HepG2 (cell line): ENCODE results near the gene NPW. TPM values are rescaled to one million over a fixed set of nuclear protein-coding genes. Genes with fewer than 3 reads are reported as not detected.

ENCODE experiments used
- ATAC-seq: fragments of 200-7000 bp; cut with Tn5 transposase; 3 replicates; pipeline ENCODE4 v1.9.1; 2020; ENCODE audit warnings: mild to moderate bottlenecking, moderate library complexity
- BruUV-seq: library from RNA; stranded (reverse); fragments of 400-500 nt; replicated peaks from 2 replicates; lab custom pipeline; 2021; lab: Mats Ljungman, UMichigan
- CTCF ChIA-PET: fragments of 300-600 bp; formaldehyde crosslinking; extraction: SDS; loops from one replicate; lab custom pipeline; 2021; ENCODE audit warnings: low total read pairs, inconsistent platforms, low intra/inter-chr PET ratio; lab: Yijun Ruan, JAX
- POLR2A ChIA-PET: fragments of 350-600 bp; sonication (Branson Sonifier 250); formaldehyde crosslinking; loops from one replicate; lab custom pipeline; 2020; ENCODE audit warnings: antibody characterized with exemption, inconsistent platforms; lab: Yijun Ruan, JAX
- DNase-seq: peaks from one replicate; pipeline ENCODE4 v3.0.0-alpha.2; 2015; ENCODE audit warnings: low spot score
- FAIRE-seq: peaks from 3 replicates; lab custom pipeline; 2011; peaks lifted over from hg19 to GRCh38; lab: Jason Lieb, UNC
- H2AFZ ChIP-seq: one replicate; pipeline ENCODE4 v1.6.1; 2011; ENCODE audit warnings: low read length, inconsistent platforms
- H3K27ac ChIP-seq: fragments of 300-600 bp; 3 replicates; pipeline ENCODE4 v1.8.0; 2011; ENCODE audit warnings: mixed run types, mild to moderate bottlenecking, mixed read lengths, low read length, inconsistent platforms; ENCODE audit not compliant: insufficient read depth; ENCODE audit errors: extremely low read length
- H3K27me3 ChIP-seq, 2 experiments: fragments of 200-600 bp in 1 of 2; 2 replicates in 1 of 2; 3 replicates in 1 of 2; pipeline versions ENCODE4 v1.6.0 to v1.8.0; 2011; ENCODE audit warnings: low read length in 2 of 2, mild to moderate bottlenecking in 2 of 2, moderate library complexity in 2 of 2, inconsistent platforms in 1 of 2; ENCODE audit not compliant: insufficient read depth in 2 of 2, control insufficient read depth in 1 of 2
- H3K36me3 ChIP-seq, 2 experiments: fragments of 200-600 bp in 1 of 2; replicated peaks in 1 of 2; 2 replicates in 1 of 2; 3 replicates in 1 of 2; pipeline versions ENCODE4 v1.5.1 to v1.8.0; 2011; ENCODE audit warnings: low read length in 2 of 2, inconsistent platforms in 1 of 2; ENCODE audit not compliant: insufficient read depth in 2 of 2, control insufficient read depth in 1 of 2
- H3K4me1 ChIP-seq: 2 replicates; pipeline ENCODE4 v1.5.1; 2012; ENCODE audit warnings: low read length, inconsistent platforms; ENCODE audit not compliant: insufficient read depth
- H3K4me2 ChIP-seq: 2 replicates; pipeline ENCODE4 v1.6.0; 2011; ENCODE audit warnings: low read depth, low read length, inconsistent platforms
- H3K4me3 ChIP-seq, 3 experiments: fragments of 200-600 bp in 1 of 3; sonication (generic), shearing (Covaris generic) in 1 of 3; replicated peaks in 1 of 3; 2 replicates each; pipeline ENCODE4 v1.5.1; 2011 to 2016; ENCODE audit warnings: low read length in 3 of 3, inconsistent platforms in 2 of 3, low read depth in 2 of 3, mild to moderate bottlenecking in 2 of 3, control low read depth in 1 of 3, mixed read lengths in 1 of 3; ENCODE audit not compliant: insufficient read depth in 1 of 3
- H3K79me2 ChIP-seq: one replicate; pipeline ENCODE4 v1.6.1; 2011; ENCODE audit warnings: low read length, inconsistent platforms; ENCODE audit not compliant: insufficient read depth
- H3K9ac ChIP-seq: 2 replicates; pipeline ENCODE4 v1.6.0; 2011; ENCODE audit warnings: mild to moderate bottlenecking, low read depth, low read length, inconsistent platforms; ENCODE audit not compliant: insufficient read depth
- H3K9me3 ChIP-seq: 2 replicates; pipeline ENCODE4 v1.5.1; 2012; ENCODE audit warnings: mild to moderate bottlenecking, low read length
- H4K20me1 ChIP-seq: 2 replicates; pipeline ENCODE4 v1.6.0; 2011; ENCODE audit warnings: inconsistent platforms, mild to moderate bottlenecking, low read length, moderate library complexity; ENCODE audit not compliant: insufficient read depth
- ATM ChIP-seq: fragments of 450-650 bp; IDR thresholded peaks from 2 replicates; pipeline ENCODE4 v1.7.1; 2017; ENCODE audit warnings: mild to moderate bottlenecking, borderline replicate concordance
- CBFB ChIP-seq: sonication (generic); formaldehyde crosslinking; IDR thresholded peaks from 2 replicates; pipeline ENCODE4 v1.4.0; 2020; ENCODE audit warnings: missing genetic modification reagents
- CBX5 ChIP-seq: sonication (generic); formaldehyde crosslinking; IDR thresholded peaks from 2 replicates; pipeline ENCODE4 v1.4.0; 2020; ENCODE audit warnings: missing genetic modification reagents, borderline replicate concordance
- FOXJ3 ChIP-seq: sonication (generic); formaldehyde crosslinking; IDR thresholded peaks from 2 replicates; pipeline ENCODE4 v1.4.0; 2020; ENCODE audit warnings: missing genetic modification reagents, mild to moderate bottlenecking, borderline replicate concordance
- GMEB1 ChIP-seq: sonication (generic); formaldehyde crosslinking; IDR thresholded peaks from 2 replicates; pipeline ENCODE4 v1.5.1; 2020; ENCODE audit warnings: missing genetic modification reagents, mild to moderate bottlenecking, borderline replicate concordance
- HNRNPL ChIP-seq: fragments of 200-400 bp; formaldehyde crosslinking; IDR thresholded peaks from 2 replicates; pipeline ENCODE4 v1.6.1; 2017; ENCODE audit warnings: mild to moderate bottlenecking, low read depth, low read length
- NFE2L2 ChIP-seq: fragments of 150-350 bp; IDR thresholded peaks from 2 replicates; pipeline ENCODE4 v1.6.1; 2014; ENCODE audit warnings: low read length
- RARA ChIP-seq: IDR thresholded peaks from 2 replicates; pipeline ENCODE4 v1.6.1; 2016; ENCODE audit warnings: missing genetic modification reagents, missing compliant biosample characterization
- SATB2 ChIP-seq: sonication (generic); formaldehyde crosslinking; IDR thresholded peaks from 2 replicates; pipeline ENCODE4 v1.5.0; 2020; ENCODE audit warnings: missing genetic modification reagents
- SNAPC5 ChIP-seq: sonication (generic); formaldehyde crosslinking; IDR thresholded peaks from 2 replicates; pipeline ENCODE4 v1.8.1; 2023; ENCODE audit warnings: mild to moderate bottlenecking, missing genetic modification reagents, borderline replicate concordance
- SSRP1 ChIP-seq: IDR thresholded peaks from 2 replicates; pipeline ENCODE4 v1.6.1; 2016; ENCODE audit warnings: control low read depth
- XRCC5 ChIP-seq: fragments of 200-400 bp; formaldehyde crosslinking; optimal IDR thresholded peaks from 2 replicates; pipeline ENCODE3; 2017; ENCODE audit warnings: mild to moderate bottlenecking, low read length
- ZBTB1 ChIP-seq: sonication (generic); formaldehyde crosslinking; IDR thresholded peaks from 2 replicates; pipeline ENCODE4 v1.4.0; 2020; ENCODE audit warnings: missing genetic modification reagents, borderline replicate concordance
- ZC3H4 ChIP-seq: sonication (generic); formaldehyde crosslinking; IDR thresholded peaks from 2 replicates; pipeline ENCODE4 v1.4.0; 2020; ENCODE audit warnings: missing genetic modification reagents, borderline replicate concordance
- ZNF30 ChIP-seq: sonication (generic); formaldehyde crosslinking; IDR thresholded peaks from 2 replicates; pipeline ENCODE4 v1.5.0; 2020; ENCODE audit warnings: mild to moderate bottlenecking, missing genetic modification reagents
- ZNF326 ChIP-seq: sonication (generic); formaldehyde crosslinking; IDR thresholded peaks from 2 replicates; pipeline ENCODE4 v1.4.0; 2020; ENCODE audit warnings: missing genetic modification reagents, borderline replicate concordance
- ZNF333 ChIP-seq: sonication (generic); formaldehyde crosslinking; IDR thresholded peaks from 2 replicates; pipeline ENCODE4 v1.4.0; 2020; ENCODE audit warnings: mild to moderate bottlenecking, missing genetic modification reagents, borderline replicate concordance
- ZNF350 ChIP-seq: sonication (generic); formaldehyde crosslinking; IDR thresholded peaks from 2 replicates; pipeline ENCODE4 v1.4.0; 2020; ENCODE audit warnings: mild to moderate bottlenecking, low read depth, missing genetic modification reagents, borderline replicate concordance
- ZNF547 ChIP-seq: sonication (generic); formaldehyde crosslinking; IDR thresholded peaks from 2 replicates; pipeline ENCODE4 v1.5.1; 2020; ENCODE audit warnings: mild to moderate bottlenecking, missing genetic modification reagents
- WGBS: methylation state at CpG from one replicate; pipeline ENCODE4 v1.1.6; 2017; ENCODE audit warnings: low lambda C conversion rate; 5-methylcytosine and 5-hydroxymethylcytosine counted together
- in situ Hi-C: cut with HindIII; loops from 2 replicates; pipeline ENCODE4 v1.10.0; 2017; ENCODE audit warnings: low pct_unique_long_range_greater_than_20kb; ENCODE audit not compliant: extremely low pct_ligation_motif_present
- intact Hi-C: fragments of 100-400 bp; cut with micrococcal nuclease; formaldehyde crosslinking; loops from one replicate; pipeline ENCODE4 v1.10.0; 2022; ENCODE audit not compliant: unreplicated experiment
- polyA plus RNA-seq, 8 experiments: library from polyadenylated mRNA; depleted of rRNA in 3 of 8; stranded (reverse) in 7 of 8; unstranded in 1 of 8; fragments of >200 nt; fragmentation: Illumina TruSeq in 4 of 8; extraction: Trizol in 4 of 8; gene quantifications; 2 replicates each; pipeline versions ENCODE4 v1.2.1 to v1.2.3, GENCODE V29; 2011 to 2016; ENCODE audit warnings: low read depth in 4 of 8, missing spikeins in 1 of 8, mixed read lengths in 1 of 8; ENCODE audit not compliant: insufficient read depth in 1 of 8
- total RNA-seq, 5 experiments: library from RNA; depleted of rRNA; stranded (reverse); fragments of >200 nt; fragmentation: Illumina TruSeq; extraction: Trizol; gene quantifications; 2 replicates each; pipeline ENCODE4 v1.2.3, GENCODE V29; 2016; ENCODE audit warnings: low read depth in 1 of 5
- TF ChIP-seq, protein P1 (sequence below): IDR thresholded peaks from 2 replicates; pipeline ENCODE4 v1.6.1; 2018; ENCODE audit warnings: missing genetic modification reagents, mild to moderate bottlenecking, missing compliant biosample characterization
- TF ChIP-seq, protein P2 (sequence below): sonication (generic); formaldehyde crosslinking; IDR thresholded peaks from 2 replicates; pipeline ENCODE4 v1.5.0; 2020; ENCODE audit warnings: missing genetic modification reagents

Gene NPW
- total and polyA plus RNA-seq, 2 of the 13 experiments (the other 11 are each of a cell fraction or from before 2014, with no cell fraction given) = 0.24 to 0.97 TPM

DNA sequence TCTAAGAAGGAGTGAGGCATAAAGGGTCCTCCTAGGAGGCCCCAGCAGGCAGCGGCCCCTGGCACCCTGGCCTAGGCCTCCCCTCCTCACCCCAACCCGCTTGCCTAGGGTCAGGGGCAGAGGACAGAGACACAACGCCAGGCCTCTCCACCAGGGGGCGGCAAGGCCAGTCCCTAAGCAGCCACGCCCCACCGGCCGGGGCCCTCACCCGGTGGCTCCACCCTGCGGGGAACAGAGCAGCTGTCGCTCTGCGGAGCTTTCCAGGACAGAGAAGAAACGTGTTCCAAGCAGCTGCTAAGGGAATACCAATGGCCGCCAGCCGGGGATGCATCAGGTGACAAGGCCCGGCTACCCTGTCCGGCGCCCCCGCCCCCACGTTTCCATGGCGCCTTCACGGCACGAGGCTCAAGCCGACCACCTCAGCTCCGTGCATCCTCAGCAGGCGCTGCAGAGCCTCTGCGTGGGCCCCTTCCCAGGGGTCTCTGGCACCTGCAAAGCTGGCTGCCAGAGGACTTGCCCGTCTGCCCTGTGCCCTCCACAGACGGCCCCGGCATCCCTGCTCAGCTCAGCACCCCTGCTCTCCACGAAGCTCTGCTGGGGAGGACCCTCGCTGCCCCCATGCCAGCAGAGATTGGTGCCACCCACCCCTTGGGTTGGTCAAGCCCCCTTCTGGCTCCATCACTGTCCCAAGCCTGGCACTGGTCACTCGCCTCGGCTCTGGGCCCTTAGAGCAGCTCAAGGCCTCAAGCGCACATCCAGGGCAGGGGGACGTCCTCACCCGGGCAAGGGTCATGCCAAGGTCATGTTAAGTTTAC is 15.6 kb upstream of the NPW start:
- POLR2A ChIA-PET = interaction anchor here (0.8 to 2.8 kb wide), 15 partner anchors 10 to 151 kb away, joined by 3 to 27 read pairs (median 5); partner anchors contain the start of genes GFER, NOXO1, NPW and NTHL1
- DNase-seq = peak; percentile 92
- Histone ChIP-seq H3K4me1 (peaks cover 42% of the 10 kb centered on the region), H3K9ac (no peak overlapping the region), H2AFZ (no peak overlapping the region), H3K4me2 (peak overlapping the region; percentile 42), H3K9me3 (no peaks in the 10 kb centered on the region), H3K79me2 (peaks cover 42% of the 10 kb centered on the region), H4K20me1 (peaks cover 18% of the 10 kb centered on the region; the same call in 1 of the 2 replicates), H3K4me3 (peak overlapping the region in 1 of 3 experiments; percentile 17; a peak in 1 of 6 replicates), H3K36me3 (peaks cover 24 to 44% of the 10 kb centered on the region in 2 experiments), H3K27me3 (no peaks in the 10 kb centered on the region), H3K27ac (peak overlapping the region; percentile 1)
- peak; percentile 89 for ATAC-seq
- no TSS peak for BruUV-seq
- in situ Hi-C loops = no loop called here
- CTCF ChIA-PET = interaction anchor here (0.7 to 1.8 kb wide), 5 partner anchors 14 to 141 kb away, joined by 3 to 10 read pairs (median 5); partner anchors contain the start of genes GFER and SYNGR3
- peak; percentile 92 for FAIRE-seq
- intact Hi-C loops = no loop called here
- WGBS = 0% methylated on average over 1 of the region's 36 CpGs
- no peak for TF ChIP-seq ZBTB1 (CRISPR knock-in tag)
- TF ChIP-seq CBX5 (CRISPR knock-in tag) = no peak
- TF ChIP-seq, protein P1, sequence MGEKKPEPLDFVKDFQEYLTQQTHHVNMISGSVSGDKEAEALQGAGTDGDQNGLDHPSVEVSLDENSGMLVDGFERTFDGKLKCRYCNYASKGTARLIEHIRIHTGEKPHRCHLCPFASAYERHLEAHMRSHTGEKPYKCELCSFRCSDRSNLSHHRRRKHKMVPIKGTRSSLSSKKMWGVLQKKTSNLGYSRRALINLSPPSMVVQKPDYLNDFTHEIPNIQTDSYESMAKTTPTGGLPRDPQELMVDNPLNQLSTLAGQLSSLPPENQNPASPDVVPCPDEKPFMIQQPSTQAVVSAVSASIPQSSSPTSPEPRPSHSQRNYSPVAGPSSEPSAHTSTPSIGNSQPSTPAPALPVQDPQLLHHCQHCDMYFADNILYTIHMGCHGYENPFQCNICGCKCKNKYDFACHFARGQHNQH (CRISPR knock-in tag) = peak; percentile 66; the same call in 1 of the 2 replicates
- peak; percentile 65; the same call in 1 of the 2 replicates for TF ChIP-seq ZNF547 (CRISPR knock-in tag)
- no peak for TF ChIP-seq ZNF326
- peak; percentile 54; the same call in 1 of the 2 replicates for TF ChIP-seq GMEB1 (CRISPR knock-in tag)
- no peak for TF ChIP-seq SNAPC5 (CRISPR knock-in tag)
- TF ChIP-seq ZC3H4 = no peak
- TF ChIP-seq ZNF350 = peak; percentile 54
- TF ChIP-seq ATM = no peak
- TF ChIP-seq CBFB (CRISPR knock-in tag) = 0 out of 2 replicates have a peak, but pooled peaks have one; percentile 20
- TF ChIP-seq FOXJ3 (CRISPR knock-in tag) = 0 out of 2 replicates have a peak, but pooled peaks have one; percentile 29
- TF ChIP-seq XRCC5 = peak; percentile 99
- TF ChIP-seq SATB2 (CRISPR knock-in tag) = no peak
- no peak for TF ChIP-seq ZNF333 (CRISPR knock-in tag)
- TF ChIP-seq NFE2L2 = no peak
- TF ChIP-seq SSRP1 (CRISPR knock-in tag) = 0 out of 2 replicates have a peak, but pooled peaks have one; percentile 27
- TF ChIP-seq ZNF30 = no peak
- no peak for TF ChIP-seq HNRNPL
- TF ChIP-seq, protein P2, sequence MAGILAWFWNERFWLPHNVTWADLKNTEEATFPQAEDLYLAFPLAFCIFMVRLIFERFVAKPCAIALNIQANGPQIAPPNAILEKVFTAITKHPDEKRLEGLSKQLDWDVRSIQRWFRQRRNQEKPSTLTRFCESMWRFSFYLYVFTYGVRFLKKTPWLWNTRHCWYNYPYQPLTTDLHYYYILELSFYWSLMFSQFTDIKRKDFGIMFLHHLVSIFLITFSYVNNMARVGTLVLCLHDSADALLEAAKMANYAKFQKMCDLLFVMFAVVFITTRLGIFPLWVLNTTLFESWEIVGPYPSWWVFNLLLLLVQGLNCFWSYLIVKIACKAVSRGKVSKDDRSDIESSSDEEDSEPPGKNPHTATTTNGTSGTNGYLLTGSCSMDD = no peak
- peak; percentile 37; the same call in 1 of the 2 replicates for TF ChIP-seq RARA (CRISPR knock-in tag)
